GM19372 (cell line): ENCODE measurements around the gene TRAPPC2L.

Experiments
- ATAC-seq: cut with Tn5 transposase; IDR thresholded peaks from one replicate; pipeline ENCODE4 v1.9.1; 2021; ENCODE audit warnings: mild to moderate bottlenecking, low read depth, moderate library complexity; ENCODE audit not compliant: unreplicated experiment

Gene TRAPPC2L

DNA sequence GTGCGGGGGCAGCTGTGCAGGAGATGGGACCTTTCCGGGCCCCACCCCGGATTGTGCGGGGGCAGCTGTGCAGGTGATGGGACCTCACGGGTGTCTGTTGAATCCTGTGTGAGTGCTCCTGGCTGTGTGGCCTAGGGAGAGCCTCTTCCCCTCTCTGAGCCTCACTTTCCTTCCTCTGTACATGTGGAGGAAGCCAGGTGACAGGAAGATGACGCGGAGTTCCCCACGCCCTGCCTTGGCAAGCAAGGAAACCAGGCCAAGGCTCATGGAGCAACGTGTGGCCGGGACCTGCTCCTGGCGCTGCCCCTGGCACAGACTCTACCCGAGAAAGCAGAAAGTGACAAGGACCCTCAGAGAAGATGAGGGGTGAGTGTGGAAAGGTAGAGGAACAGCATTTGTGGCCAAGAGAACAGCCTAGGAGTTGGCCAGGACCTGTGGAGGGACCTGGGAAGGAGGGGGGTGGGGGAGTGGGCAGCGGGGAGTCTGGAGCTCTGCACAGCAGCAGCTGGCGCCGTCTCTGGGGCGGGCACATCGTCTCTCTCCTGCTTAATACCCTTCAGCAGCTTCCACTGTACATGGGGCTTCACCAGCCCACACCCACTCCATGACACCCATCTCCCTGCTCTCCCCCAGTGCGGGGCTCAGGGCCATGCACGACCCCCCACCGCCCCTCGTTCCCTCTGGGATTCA lies 47.9 kb downstream of the TRAPPC2L start:
- ATAC-seq, result no peak

DNA sequence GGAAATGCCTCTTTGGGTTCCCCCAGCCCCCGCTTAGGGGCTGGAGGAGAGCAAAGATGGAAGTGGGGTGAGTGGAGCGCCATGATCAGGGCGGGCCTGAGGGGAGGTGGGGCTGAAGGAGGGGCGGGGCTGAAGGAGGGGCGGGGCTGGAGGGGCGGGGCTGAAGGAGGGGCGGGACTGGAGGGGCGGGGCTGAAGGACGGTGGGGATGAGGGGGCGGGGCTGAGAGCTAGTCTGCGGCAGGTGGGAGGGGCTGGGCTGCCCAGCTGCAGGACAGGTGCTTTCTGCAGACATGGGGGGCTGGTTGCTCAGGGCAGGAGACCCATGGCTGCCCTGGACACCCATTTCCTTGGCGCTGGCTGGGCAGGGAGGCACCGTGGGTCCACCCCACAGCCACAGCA lies 48.6 kb downstream of the TRAPPC2L start:
- ATAC-seq, result no peak

DNA sequence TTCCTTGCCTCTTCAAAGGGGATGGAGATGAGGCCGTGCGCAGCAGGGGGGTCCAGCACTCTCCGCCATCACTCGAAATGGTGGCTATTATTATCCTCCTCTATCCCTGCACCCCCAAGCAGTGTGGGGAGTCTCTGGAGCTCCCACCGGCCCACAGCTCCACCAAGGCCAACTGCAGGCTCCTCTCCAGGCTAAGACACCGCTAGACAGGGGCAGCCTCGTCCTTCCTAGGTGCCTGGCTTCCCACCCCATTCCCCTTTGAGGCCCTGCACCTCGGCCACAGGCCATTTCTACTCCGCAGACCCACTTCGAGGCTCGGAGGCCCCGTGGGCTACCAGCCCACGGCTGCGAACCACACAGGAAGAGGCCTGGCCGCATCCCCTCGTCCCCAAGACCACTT lies 49.1 kb downstream of the TRAPPC2L start:
- no peak for ATAC-seq

DNA sequence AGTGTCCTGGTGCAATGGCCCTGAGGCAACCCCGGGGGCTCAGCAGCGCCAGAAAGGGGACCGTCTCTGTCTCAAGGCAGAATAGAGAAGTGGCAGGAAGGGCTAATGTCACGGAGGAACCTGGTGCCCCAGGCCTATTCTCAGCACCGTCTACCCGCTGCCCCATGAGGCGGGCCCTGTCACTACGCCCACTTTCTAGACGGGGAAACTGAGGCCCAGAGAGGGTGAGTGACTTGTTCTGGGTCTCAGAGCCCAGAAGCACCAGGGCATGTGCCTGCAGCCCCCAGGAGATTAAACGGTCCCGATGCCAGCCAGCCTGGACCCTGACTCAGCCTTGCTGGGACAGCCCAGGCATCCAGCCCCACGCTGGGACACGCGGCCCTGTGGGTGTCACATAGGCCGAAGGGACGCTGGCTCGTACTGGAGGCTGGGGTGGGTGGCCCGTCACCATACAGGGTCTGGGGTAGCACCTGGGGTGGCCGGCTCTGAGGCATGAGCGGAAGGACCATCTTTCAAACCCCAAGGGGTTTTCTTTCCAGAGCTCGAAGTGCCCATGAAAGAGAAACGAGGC lies 49.7 kb downstream of the TRAPPC2L start:
- no peak for ATAC-seq

DNA sequence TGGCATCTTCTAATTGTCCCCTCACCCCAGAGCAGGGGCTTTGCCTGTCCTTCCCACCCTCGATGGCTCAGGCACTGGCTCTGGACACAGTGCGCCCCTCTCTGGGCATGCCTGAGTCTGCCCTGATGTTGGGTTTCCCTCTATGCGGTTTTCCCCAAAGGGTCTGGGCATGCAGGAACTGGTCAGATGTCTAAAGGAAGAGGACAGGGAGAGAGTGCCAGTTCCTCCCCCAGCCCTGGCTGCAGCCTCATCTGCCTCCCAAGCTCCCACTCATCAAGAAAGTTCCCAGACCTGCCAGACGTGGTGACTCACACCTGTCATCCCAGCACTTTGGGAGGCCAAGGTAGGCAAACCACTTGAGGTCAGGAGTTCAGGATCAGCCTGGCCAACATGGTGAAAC lies 50.8 kb downstream of the TRAPPC2L start:
- no peak for ATAC-seq

DNA sequence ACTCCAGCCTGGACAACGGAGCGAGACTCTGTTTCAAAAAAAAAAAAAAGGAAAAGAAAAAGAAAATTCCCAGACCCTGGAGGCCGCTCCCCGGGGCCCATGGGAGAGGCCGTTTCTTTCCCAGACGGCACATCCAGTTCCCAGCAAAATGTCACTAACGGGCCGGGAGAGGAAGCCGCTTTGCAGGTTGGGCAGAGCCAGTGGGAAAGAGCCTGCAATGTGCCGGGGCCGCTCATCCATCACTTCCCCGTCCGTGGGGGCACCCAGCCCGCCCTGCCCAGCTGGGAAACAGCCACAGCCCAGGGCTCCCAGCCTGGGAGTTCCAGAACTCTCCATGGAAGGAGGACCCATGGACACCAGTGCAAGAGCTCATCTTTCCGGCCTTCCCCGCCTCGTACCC lies 51.4 kb downstream of the TRAPPC2L start:
- ATAC-seq, result no peak

DNA sequence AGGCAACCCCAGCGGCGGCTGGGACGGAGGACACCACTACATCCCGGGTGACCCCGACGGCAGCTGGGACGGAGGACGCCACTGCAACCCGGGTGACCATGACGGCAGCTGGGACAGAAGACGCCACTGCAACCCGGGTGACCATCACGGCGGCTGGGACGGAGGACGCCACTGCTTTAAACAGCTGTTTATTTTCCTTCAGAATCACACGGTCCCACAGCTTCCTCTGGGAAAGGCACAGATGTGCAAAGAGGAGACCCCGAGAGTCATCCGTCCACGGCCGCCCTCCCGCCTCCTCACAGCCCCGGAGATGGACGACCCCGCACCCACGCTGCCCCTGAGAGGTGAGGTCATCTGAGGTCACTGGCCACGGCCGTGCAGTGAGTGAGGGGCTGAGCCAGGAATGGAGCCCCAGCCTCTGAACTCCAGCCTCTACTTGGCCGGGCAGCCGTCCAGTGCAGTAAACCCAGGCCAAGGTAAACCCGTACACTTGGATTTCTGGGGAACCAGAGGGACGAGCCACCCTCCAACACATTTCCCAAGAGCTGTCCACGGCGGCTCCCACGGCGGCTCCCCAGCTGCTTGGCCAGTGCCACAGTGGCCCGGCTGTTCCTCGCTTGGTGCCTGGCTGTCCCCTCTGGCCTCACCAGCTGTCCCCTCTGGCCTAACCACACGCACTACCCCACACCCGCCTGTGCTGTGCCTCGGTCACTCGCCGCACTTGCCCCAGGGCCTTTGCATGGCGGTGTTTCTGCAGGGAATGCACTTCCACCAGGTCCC lies 52.7 kb downstream of the TRAPPC2L start:
- no peak for ATAC-seq

DNA sequence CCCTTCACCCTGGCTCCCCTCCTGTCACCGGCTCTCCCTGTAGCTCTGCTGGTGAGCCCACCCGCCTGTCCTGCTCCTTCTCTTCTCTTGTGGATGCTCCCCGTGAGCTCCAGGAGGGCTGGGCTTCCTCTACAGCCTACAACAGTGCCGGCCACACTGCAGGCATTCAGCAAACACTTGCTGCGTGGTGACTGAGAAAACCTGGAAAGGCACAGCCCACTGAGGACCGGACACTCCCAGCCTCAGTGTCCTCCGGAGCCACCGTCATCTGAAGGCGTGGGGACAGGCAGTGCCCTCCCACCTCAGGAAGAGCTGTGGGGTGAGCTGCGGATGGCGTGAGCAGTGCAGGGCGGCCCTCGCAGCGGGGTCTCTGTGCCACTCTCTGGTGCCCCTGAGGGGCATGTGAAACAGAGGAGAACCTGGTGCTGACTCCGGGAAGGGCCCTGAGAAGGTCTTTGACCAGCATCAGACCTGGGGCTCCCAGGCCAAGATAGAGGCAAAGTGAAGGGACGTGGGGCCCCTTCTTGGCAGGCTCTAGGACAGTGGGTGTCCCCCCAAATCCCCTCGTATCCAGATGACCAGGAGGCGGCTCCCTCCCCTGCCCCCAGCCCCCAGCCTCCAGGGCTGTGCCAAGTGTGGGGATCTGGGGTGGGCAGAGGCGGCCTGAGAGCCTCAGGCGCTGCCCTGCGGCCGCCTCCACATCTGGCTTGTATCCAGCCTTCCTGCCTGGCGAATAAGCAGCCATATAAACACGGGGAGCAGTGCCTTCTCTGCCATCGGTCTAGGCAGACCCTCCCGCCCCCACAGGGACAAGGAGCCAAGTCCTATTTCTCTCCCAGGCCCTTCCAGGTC lies 53.6 kb downstream of the TRAPPC2L start:
- no peak for ATAC-seq

DNA sequence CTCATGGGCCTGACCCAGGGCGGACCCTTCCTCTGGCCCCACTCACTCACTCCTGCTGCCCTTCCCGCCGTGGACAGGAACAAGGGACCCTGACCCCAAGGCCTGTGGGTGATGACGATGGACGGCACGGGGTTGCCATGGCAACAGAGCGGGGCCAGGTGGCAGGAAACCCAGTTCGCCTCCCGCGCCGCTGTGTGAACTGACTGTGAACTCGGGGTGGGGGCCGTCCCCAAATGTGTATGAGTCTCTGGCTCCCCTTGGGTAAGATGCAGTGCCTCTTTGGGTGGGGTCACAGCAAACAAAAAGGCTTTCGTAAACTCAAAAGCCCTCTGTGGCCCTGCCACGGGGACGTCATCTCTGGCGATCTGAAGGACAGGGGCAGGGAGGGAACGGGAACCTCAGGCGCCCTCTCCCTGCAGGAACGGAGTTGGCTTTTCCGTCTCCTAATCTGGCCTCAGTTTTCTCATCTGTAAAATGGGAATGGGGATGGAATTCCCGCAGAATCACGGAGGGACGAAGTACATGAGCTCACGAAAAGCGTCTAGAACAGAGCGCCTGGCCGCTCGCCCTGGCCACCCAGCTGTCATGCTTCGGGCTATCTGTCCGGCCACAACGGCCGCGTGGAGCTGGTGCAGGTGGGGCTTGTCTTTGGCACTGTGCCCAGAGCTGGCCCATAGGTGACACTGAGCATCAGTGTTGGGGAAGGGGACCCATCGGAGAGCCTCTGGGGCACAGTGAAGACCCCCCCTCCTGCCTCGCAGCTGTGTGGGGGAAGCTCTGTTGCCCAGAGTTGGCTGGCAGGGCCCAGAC lies 54.4 kb downstream of the TRAPPC2L start:
- no peak for ATAC-seq

DNA sequence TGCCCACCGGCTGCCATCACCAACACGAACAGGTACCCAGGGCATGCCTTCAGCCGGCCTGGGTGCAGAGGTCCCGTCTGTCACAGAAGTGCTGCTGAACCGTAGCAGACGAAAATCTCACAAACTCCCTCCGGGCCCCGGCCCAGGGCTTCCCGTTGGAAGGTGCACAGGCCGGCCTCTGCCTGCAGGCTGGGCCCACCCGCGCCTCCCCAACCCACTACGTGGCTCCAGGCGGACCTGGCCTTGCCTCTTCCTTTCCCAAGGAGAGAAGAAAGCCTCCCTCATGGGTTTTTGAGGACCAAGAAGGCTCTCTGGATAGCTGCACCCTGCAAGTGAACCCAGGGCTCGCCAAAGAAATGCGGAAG lies 55.0 kb downstream of the TRAPPC2L start:
- ATAC-seq, result no peak
